ENCODE results near the gene BOLA2B.
"Not testable (repeated sequence)": the region's sequence is repeated elsewhere in the genome, so short reads cannot be mapped to it uniquely, and the experiment has no call there.

BOLA2B gene

GRCh38 chr16:30183233-30184095 lies 10.0 kb downstream of the BOLA2B start, which contains the start of gene CORO1A:
TSS of gene CORO1A (plus strand) at chr16:30183602. CDS start at chr16:30185210, 1,608 bp downstream.
- H3K9me3 ChIP-seq (ENCODE audit: control insufficient read depth, insufficient read depth, low read depth, low read length) = no peaks in the 10 kb centered on the region
- H3K4me3 ChIP-seq (ENCODE audit: low read depth, low read length) = peak within 1 kb of the TSS; percentile 84
- H3K9ac ChIP-seq (ENCODE audit: low read length) = no peak within 1 kb of the TSS
- no peaks in the 10 kb centered on the region for H3K36me3 ChIP-seq (ENCODE audit: control insufficient read depth, insufficient read depth, low read length)
- no peak within 1 kb of the TSS for H3K27ac ChIP-seq (ENCODE audit: low read depth, low read length)
- peaks cover 23% of the 10 kb centered on the region for H3K27me3 ChIP-seq (ENCODE audit: control insufficient read depth, insufficient read depth, low read length)
- H3K4me1 ChIP-seq (ENCODE audit: control insufficient read depth, insufficient read depth, low read length) = peaks cover 10% of the 10 kb centered on the region

DNA sequence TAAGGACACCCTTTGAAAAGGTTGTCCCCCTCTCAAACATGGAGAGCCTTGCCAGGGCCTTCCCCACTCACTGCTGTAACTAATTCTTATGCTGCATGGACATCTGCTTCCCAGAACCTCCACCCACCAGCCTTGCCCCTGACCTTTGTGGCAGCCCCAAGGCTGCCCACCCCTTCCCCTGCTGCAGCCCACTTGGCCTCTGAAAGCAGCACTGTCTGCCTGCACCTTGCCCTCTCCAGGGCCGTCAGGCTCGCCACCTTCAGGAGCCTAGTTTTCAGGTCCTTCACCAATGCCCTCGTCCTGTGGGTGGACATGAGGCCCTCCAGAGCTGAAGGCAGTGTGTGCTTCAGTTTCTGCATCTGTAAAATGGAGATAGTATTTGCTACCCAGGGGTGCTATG lies 12.7 kb downstream of the BOLA2B start:
- Histone ChIP-seq H3K27me3 (ENCODE audit: control insufficient read depth, insufficient read depth, low read length) (peaks cover 23% of the 10 kb centered on the region), H3K27ac (ENCODE audit: low read depth, low read length) (no peak overlapping the region), H3K9ac (ENCODE audit: low read length) (no peak overlapping the region), H3K9me3 (ENCODE audit: control insufficient read depth, insufficient read depth, low read depth, low read length) (no peaks in the 10 kb centered on the region), H3K4me3 (ENCODE audit: low read depth, low read length) (no peak overlapping the region), H3K36me3 (ENCODE audit: control insufficient read depth, insufficient read depth, low read length) (no peaks in the 10 kb centered on the region), H3K4me1 (ENCODE audit: control insufficient read depth, insufficient read depth, low read length) (peaks cover 5% of the 10 kb centered on the region; the same call in 1 of the 2 replicates)

DNA sequence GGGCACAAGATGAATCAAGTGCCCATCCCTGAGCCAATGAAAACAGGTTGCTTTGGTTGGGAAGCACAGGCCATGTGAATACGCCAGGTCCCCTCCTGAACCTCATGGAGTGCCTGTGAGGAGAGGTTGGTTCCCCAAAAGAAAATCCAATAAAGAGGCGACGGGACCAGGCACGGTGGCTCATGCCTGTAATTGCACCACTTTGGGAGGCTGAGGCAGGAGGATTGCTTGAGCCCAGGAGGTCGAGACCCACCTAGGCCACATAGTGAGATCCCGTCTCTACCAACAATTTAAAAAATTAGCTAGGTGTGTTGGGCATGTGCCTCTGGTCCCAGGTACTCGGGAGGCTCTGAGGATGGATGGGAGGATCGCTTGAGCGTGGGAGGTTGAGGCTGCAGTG lies 13.5 kb downstream of the BOLA2B start:
- Histone ChIP-seq H3K27me3 (ENCODE audit: control insufficient read depth, insufficient read depth, low read length) (peaks cover 21% of the 10 kb centered on the region), H3K36me3 (ENCODE audit: control insufficient read depth, insufficient read depth, low read length) (no peaks in the 10 kb centered on the region), H3K9me3 (ENCODE audit: control insufficient read depth, insufficient read depth, low read depth, low read length) (no peaks in the 10 kb centered on the region), H3K4me1 (ENCODE audit: control insufficient read depth, insufficient read depth, low read length) (peaks cover 5% of the 10 kb centered on the region; the same call in 1 of the 2 replicates), H3K27ac (ENCODE audit: low read depth, low read length) (no peak overlapping the region), H3K4me3 (ENCODE audit: low read depth, low read length) (no peak overlapping the region), H3K9ac (ENCODE audit: low read length) (no peak overlapping the region)

DNA sequence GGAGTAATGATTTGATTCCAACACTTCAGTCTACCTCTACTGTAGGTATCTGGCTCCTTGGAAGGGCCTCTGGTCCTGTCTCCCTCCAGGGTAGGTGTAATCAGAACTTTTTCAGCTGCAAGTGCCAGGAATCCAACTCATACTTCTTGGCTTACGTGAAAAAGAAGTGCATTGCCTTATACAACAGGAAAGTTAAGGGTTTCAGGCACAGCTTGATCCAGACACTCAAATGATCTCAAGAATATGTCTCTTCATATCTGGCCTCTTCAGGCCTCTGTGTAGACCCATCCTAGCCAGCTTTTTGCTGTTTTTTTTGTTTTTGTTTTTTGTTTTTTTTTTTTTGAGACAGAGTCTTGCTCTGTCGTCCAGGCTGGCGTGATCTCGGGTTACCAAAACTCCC lies 14.3 kb downstream of the BOLA2B start:
- Histone ChIP-seq H3K36me3 (ENCODE audit: control insufficient read depth, insufficient read depth, low read length) (no peaks in the 10 kb centered on the region), H3K9ac (ENCODE audit: low read length) (no peak overlapping the region), H3K9me3 (ENCODE audit: control insufficient read depth, insufficient read depth, low read depth, low read length) (no peaks in the 10 kb centered on the region), H3K27me3 (ENCODE audit: control insufficient read depth, insufficient read depth, low read length) (peaks cover 14% of the 10 kb centered on the region), H3K4me1 (ENCODE audit: control insufficient read depth, insufficient read depth, low read length) (peaks cover 5% of the 10 kb centered on the region; the same call in 1 of the 2 replicates), H3K27ac (ENCODE audit: low read depth, low read length) (no peak overlapping the region), H3K4me3 (ENCODE audit: low read depth, low read length) (no peak overlapping the region)

- H3K4me1 ChIP-seq (ENCODE audit: control insufficient read depth, insufficient read depth, low read length); H3K9me3 ChIP-seq (ENCODE audit: control insufficient read depth, insufficient read depth, low read depth, low read length); H3K36me3 ChIP-seq (ENCODE audit: control insufficient read depth, insufficient read depth, low read length); H3K27ac ChIP-seq (ENCODE audit: low read depth, low read length); H3K9ac ChIP-seq (ENCODE audit: low read length); H3K4me3 ChIP-seq (ENCODE audit: low read depth, low read length); H3K27me3 ChIP-seq (ENCODE audit: control insufficient read depth, insufficient read depth, low read length): not testable (repeated sequence)
These were observed 16.6 kb downstream of the BOLA2B start for GRCh38 chr16:30176876-30177275.

DNA sequence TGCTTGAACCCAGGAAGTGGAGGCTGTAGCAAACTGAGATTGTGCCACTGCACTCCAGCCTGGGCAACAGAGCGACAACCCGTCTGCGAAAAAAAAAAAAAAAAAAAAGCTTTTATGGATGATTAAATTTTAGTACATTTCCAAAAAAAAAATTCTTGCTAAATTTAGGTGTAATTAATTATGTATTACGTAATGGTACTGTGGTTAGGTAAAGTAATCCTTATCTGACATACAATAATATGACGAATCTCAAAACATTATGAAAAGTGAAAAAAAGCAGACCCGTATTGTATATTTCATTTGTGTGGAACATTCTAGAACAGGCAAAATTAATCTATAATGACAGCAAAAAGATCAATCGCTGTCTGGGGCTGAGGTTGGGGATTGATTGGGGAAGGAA lies 20.4 kb downstream of the BOLA2B start:
- no peak overlapping the region for H3K9ac ChIP-seq (ENCODE audit: low read length)
- H3K4me3 ChIP-seq (ENCODE audit: low read depth, low read length) = no peak overlapping the region
- H3K4me1 ChIP-seq (ENCODE audit: control insufficient read depth, insufficient read depth, low read length) = no peaks in the 10 kb centered on the region
- H3K27me3 ChIP-seq (ENCODE audit: control insufficient read depth, insufficient read depth, low read length) = no peaks in the 10 kb centered on the region
- H3K9me3 ChIP-seq (ENCODE audit: control insufficient read depth, insufficient read depth, low read depth, low read length) = no peaks in the 10 kb centered on the region
- H3K27ac ChIP-seq (ENCODE audit: low read depth, low read length) = no peak overlapping the region
- H3K36me3 ChIP-seq (ENCODE audit: control insufficient read depth, insufficient read depth, low read length) = no peaks in the 10 kb centered on the region

DNA sequence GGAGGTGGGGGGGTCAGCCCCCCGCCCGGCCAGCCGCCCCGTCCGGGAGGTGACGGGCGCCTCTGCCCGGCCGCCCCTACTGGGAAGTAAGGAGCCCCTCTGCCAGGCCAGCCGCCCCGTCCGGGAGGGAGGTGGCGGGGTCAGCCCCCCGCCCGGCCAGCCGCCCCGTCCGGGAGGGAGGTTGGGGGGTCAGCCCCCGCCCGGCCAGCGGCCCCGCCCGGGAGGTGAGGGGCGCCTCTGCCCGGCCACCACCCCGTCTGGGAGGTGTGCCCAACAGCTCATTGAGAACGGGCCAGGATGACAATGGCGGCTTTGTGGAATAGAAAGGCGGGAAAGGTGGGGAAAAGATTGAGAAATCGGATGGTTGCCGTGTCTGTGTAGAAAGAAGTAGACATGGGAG lies 23.3 kb downstream of the BOLA2B start:
- not testable (repeated sequence) for H3K9ac ChIP-seq (ENCODE audit: low read length); H3K36me3 ChIP-seq (ENCODE audit: control insufficient read depth, insufficient read depth, low read length); H3K4me1 ChIP-seq (ENCODE audit: control insufficient read depth, insufficient read depth, low read length); H3K27me3 ChIP-seq (ENCODE audit: control insufficient read depth, insufficient read depth, low read length); H3K4me3 ChIP-seq (ENCODE audit: low read depth, low read length); H3K9me3 ChIP-seq (ENCODE audit: control insufficient read depth, insufficient read depth, low read depth, low read length); H3K27ac ChIP-seq (ENCODE audit: low read depth, low read length)

GRCh38 chr16:30169416-30169815 lies 24.1 kb downstream of the BOLA2B start:
- H3K4me1 ChIP-seq (ENCODE audit: control insufficient read depth, insufficient read depth, low read length); H3K27ac ChIP-seq (ENCODE audit: low read depth, low read length); H3K36me3 ChIP-seq (ENCODE audit: control insufficient read depth, insufficient read depth, low read length); H3K9me3 ChIP-seq (ENCODE audit: control insufficient read depth, insufficient read depth, low read depth, low read length); H3K27me3 ChIP-seq (ENCODE audit: control insufficient read depth, insufficient read depth, low read length); H3K4me3 ChIP-seq (ENCODE audit: low read depth, low read length); H3K9ac ChIP-seq (ENCODE audit: low read length): not testable (repeated sequence)

DNA sequence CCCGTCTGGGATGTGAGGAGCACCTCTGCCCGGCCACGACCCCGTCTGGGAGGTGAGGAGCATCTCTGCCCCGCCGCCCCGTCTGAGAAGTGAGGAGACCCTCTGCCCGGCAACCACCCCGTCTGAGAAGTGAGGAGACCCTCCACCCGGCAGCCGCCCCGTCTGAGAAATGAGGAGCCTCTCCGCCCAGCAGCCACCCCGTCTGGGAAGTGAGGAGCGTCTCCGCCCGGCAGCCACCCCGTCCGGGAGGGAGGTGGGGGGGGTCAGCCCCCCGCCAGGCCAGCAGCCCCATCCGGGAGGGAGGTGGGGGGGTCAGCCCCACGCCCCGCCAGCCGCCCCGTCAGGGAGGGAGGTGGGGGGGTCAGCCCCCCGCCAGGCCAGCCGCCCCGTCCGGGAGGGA lies 24.7 kb downstream of the BOLA2B start:
- not testable (repeated sequence) for H3K27me3 ChIP-seq (ENCODE audit: control insufficient read depth, insufficient read depth, low read length); H3K9ac ChIP-seq (ENCODE audit: low read length); H3K27ac ChIP-seq (ENCODE audit: low read depth, low read length); H3K36me3 ChIP-seq (ENCODE audit: control insufficient read depth, insufficient read depth, low read length); H3K9me3 ChIP-seq (ENCODE audit: control insufficient read depth, insufficient read depth, low read depth, low read length); H3K4me1 ChIP-seq (ENCODE audit: control insufficient read depth, insufficient read depth, low read length); H3K4me3 ChIP-seq (ENCODE audit: low read depth, low read length)

DNA sequence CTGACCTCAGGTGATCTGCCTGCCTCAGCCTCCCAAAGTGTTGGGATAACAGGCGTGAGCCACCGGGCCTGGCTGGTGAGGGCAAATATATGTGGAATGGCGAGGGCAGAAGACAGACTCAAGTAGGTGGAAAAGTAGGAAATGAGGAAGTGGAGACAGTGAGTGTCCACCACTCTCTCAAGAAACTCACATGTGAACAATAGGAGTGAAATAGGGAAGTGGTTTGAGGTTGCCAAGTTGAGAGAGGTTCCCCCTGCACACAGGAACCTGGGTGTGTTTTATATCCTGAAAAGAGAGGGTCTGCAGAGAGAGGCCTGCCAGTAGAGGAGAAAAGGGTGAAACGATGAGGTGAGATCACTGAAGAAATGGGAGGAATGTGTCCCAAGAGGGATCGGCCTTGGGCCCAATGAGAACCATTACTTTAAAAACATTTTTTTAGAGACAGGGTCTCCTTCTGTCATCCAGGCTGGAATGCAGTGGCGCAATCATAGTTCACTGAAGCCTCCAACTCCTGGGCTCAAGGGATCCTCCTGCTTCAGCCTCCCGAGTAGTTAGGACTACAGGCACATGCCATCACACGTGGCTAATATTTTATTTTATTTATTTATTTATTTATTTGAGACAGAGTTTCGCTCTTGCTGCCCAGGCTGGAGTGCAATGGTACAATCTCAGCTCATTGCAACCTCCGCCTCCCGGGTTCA lies 27.1 kb downstream of the BOLA2B start:
- no peaks in the 10 kb centered on the region for H3K9me3 ChIP-seq (ENCODE audit: control insufficient read depth, insufficient read depth, low read depth, low read length)
- no peak overlapping the region for H3K27ac ChIP-seq (ENCODE audit: low read depth, low read length)
- no peak overlapping the region for H3K9ac ChIP-seq (ENCODE audit: low read length)

DNA sequence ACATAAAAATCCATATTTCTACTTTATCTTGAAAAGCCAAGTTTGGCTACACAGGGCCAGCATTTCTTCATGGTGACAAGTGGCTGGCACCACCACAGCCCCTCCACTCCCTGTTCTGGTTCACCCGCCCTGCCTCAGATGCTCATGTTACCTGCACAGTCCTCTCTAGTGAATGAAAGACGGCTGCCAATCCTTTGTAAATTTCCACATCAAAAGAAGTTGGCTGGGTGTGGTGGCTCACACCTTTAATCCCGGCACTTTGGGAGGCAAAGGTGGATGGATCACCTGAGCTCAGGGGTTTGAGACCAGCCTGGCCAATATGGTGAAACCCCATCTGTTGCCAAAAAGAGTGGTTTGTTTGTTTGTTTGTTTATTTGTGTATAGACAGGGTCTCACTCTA lies 29.9 kb downstream of the BOLA2B start:
- Histone ChIP-seq H3K9ac (ENCODE audit: low read length) (no peak overlapping the region), H3K36me3 (ENCODE audit: control insufficient read depth, insufficient read depth, low read length) (no peaks in the 10 kb centered on the region), H3K27me3 (ENCODE audit: control insufficient read depth, insufficient read depth, low read length) (no peaks in the 10 kb centered on the region), H3K4me3 (ENCODE audit: low read depth, low read length) (no peak overlapping the region), H3K4me1 (ENCODE audit: control insufficient read depth, insufficient read depth, low read length) (no peaks in the 10 kb centered on the region), H3K9me3 (ENCODE audit: control insufficient read depth, insufficient read depth, low read depth, low read length) (no peaks in the 10 kb centered on the region), H3K27ac (ENCODE audit: low read depth, low read length) (no peak overlapping the region)

More for the DNA sequence above, 27.1 kb downstream of the BOLA2B start:
- Histone ChIP-seq H3K4me3 (ENCODE audit: low read depth, low read length) (no peak overlapping the region), H3K4me1 (ENCODE audit: control insufficient read depth, insufficient read depth, low read length) (no peaks in the 10 kb centered on the region), H3K36me3 (ENCODE audit: control insufficient read depth, insufficient read depth, low read length) (no peaks in the 10 kb centered on the region), H3K27me3 (ENCODE audit: control insufficient read depth, insufficient read depth, low read length) (no peaks in the 10 kb centered on the region)
